HG03469 (cell line): ENCODE results near the gene CDH13.

Experiments used
- ATAC-seq: cut with Tn5 transposase; IDR thresholded peaks from one replicate; pipeline ENCODE4 v1.9.1; 2021; ENCODE audit warnings: mild to moderate bottlenecking, moderate library complexity, moderate number of reproducible peaks; ENCODE audit not compliant: unreplicated experiment

The CDH13 gene

DNA sequence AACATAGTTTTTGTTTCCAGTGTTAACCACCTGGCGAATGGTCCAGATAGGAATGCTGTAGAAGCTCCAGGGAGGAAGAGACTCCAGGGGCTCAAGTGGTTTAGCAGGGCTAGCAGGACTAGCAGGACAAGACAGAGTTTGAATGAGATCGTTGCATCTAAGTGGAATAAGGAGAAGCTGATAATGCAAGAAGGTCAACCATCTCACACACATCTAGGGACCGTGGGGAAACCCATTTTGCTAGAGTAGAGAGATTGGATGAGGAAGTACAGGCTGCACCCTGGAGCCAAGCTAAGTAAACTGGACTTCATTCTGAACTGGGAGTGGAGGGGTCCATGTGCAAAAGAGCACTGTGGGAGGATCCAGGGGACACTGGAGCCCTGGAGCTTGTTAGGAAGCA lies 1094.9 kb downstream of the CDH13 start:
- ATAC-seq: no peak

- ATAC-seq: no peak
Observed at GRCh38 chr16:83722456-83723183, 1095.9 kb downstream of the CDH13 start.

- no peak for ATAC-seq
Observed at GRCh38 chr16:83723244-83723643, 1096.5 kb downstream of the CDH13 start.

- no peak for ATAC-seq
Observed at GRCh38 chr16:83723901-83724300, 1097.1 kb downstream of the CDH13 start.

- ATAC-seq: no peak
Observed at GRCh38 chr16:83724585-83724984, 1097.8 kb downstream of the CDH13 start.

- ATAC-seq: no peak
Observed at GRCh38 chr16:83725313-83725712, 1098.5 kb downstream of the CDH13 start.

DNA sequence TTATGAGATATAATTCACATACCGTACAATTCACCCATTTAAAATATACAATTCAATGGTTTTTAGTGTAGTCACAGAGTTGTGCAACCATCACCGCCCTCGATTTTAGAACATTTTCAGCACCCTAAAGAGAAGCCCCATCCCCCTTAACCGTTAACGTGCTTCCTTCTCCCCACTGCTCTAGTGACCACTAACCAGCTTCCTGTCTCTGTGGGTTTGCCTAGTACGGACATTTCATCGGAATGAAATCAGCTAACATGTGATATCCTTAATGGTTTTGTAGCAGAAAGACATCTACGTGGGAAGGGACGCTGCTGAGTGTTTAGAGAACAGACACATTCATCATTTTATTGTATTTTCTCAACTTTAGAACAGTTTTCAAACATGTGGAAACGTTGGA lies 1100.2 kb downstream of the CDH13 start:
- no peak for ATAC-seq

DNA sequence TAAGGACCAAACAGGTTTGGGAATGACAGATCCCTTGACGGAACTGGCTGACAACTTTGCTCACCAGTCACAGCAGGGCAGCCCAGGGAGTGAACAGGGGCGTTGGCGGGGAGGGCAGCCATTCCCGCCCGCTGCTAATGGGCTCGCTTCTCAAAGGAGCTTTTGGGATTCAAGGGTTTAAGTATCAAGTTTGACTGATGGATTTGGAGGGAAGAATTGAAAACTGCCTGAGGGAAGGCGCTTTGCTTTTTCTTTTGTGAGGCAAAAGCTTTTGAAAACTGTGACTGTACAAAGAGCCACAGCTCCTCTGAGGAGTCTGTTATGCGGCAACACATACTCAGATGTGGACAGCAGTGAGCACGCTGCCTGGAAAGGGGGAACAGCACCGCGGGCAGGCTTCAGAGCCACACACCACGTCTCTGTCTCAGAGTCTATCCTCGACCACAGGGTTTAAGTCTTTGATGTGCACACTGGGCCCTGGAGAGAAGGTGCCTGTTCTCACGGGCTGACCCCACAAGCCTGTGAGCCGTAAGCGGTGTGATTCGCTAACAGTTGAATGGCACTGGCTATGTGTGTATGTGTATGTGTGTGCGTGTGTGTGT lies 1101.1 kb downstream of the CDH13 start:
- no peak for ATAC-seq

DNA sequence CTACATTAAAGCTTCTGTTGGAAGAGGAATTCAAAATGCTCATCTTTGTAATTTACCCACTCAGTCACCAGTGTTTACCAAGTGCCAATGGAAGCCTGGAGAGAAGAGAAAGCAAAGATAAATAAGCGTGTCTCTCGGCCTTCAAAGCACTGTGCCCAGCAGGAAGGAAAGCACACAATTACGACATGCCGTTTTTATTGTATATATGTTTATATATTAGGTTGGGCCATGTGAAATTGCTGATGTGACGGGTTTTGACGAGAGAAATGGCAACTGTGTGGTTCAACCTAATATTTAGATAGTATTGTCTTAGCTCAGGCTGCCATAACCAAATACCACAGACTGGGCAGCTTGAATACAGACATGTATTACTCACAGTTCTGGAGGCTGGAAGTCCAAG lies 1101.7 kb downstream of the CDH13 start:
- ATAC-seq: no peak

DNA sequence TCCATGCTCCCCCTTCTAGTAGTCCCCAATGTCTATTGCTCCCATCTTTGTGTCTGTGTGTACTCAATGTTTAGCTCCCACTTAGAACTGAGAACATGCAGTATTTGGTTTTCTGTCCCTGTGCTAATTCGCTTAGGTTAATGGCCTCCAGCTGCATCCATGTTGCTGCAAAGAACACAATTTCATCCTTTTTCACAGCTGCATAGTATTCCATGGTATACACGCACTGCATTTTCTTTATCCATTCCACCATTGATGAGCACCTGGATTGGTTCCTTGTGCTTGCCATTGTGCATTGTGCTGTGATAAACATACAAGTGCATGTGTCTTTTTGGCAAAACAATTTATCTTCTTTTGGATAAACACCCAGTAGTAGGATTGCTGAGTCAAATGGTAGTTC lies 1104.0 kb downstream of the CDH13 start:
- ATAC-seq: no peak

DNA sequence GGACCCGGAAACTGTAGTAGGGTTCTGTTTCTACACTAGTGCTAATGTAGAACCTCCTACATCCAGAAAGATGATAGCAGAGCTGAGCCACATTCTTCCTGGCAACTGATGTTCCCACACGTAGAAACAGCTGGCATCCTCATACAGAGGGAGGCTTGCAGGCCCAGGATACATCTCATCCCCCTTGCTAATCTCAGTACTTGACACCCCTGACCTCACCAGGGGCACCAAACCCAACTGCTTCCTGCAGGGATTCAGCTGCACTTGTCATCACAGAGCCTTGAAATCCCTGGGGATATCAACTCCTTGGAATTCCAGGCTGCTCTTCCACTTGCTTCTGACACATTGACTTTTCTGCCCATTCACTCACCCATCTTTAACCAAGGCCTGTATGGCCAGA lies 1105.8 kb downstream of the CDH13 start:
- ATAC-seq: no peak

DNA sequence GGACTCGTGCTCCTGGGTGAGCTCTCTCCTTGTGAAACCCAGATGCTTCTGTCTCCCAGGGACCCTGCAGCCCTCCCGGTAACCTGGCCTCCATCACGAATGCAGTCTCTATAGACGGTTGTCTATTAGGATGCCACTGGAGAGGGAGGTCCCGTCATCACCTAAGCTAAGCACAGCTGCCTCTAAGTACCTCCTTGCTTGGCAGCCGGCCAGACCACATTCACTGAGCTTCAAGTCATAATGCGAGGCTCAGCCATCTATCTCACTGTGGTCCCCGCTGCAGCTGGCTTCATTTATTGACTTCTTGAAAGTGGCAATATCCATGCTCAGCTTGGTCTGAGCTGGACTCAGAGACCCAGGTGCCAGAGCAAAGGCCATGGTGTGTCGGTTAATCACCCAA lies 1106.5 kb downstream of the CDH13 start:
- no peak for ATAC-seq

DNA sequence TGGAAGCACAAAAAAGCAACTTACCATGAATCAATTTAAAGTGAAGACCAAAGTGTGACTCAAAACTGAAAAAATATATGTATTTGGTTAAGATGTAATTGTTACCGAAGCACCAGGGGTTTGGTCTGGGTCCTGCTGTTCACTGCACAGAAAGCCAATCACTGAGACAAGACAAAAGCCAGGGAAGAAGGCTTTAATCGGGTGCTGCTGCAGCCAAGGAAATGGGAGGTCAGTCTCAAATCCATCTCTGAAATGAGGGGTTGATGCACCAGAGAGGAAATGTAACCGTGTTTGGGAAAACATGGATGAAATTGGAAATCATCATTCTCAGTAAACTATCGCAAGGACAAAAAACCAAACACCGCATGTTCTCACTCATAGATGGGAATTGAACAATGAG lies 1107.4 kb downstream of the CDH13 start:
- ATAC-seq: no peak

DNA sequence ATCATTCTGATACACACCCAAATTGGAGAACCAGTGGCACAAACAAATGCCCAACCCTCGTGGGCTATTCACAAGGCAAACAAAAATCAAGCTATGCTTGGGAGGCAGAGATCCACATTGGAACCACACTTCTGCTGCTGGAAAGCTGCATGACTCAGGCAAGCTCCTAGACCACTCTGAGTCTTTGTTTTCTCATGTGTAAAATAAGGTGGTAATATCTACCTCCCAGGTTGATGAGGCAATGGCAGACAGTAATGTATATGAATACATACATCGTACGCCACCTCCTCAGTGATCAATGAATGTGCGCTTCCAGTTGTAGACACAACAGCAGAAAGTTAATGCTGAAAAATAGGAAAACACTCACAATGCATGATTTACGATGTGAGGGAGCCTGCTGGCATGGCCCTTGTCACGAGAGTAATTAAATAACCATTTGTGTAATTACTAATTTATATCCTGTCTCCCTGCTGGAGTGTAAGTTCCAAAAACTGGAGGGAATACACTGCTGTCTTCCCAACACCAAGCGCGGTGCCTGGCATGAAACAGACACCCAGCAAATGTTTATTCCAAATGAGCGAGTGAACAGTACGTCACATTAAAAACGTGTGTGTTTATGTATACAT lies 1111.1 kb downstream of the CDH13 start:
- no peak for ATAC-seq

- no peak for ATAC-seq
Observed at GRCh38 chr16:83738923-83739503, 1112.2 kb downstream of the CDH13 start.

DNA sequence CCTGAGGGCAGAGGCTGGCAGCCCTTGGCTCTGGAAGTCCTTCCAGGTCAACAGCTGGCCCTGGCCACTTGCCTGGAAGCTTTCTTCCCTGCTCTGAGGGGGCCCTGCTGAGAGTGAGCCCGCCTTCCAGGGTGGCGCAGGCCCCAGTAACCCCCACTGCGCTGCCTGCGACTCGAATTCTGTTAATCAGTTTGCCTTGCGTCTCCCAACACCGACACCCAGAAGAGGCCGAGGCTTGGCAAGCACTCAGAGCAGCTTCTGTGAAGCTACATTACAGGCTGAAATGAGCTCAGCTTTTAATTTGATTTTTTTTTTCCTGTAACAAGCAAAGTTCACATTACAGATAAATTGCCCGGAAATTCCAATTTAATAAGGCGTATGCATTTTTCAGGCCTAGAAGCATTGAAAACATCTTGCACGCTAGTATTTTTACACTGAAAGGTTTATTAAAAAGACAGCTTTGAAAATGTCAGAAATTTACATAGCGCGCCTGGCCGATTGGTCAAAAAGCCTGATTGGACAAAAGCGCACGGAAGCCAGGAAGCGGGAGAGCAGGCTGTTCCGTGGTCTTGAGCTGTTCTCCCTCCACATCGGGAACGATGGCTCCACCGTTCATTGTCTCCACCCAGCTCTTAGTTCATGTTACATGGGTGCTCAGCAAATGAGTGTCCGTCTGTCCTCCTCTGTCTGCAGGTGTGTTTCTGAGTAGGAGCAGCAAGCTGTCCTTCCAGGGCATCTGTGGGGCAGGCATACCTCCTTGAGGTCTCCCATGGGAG lies 1115.5 kb downstream of the CDH13 start:
- no peak for ATAC-seq

GRCh38 chr16:83743241-83743640 lies 1116.5 kb downstream of the CDH13 start:
- no peak for ATAC-seq

DNA sequence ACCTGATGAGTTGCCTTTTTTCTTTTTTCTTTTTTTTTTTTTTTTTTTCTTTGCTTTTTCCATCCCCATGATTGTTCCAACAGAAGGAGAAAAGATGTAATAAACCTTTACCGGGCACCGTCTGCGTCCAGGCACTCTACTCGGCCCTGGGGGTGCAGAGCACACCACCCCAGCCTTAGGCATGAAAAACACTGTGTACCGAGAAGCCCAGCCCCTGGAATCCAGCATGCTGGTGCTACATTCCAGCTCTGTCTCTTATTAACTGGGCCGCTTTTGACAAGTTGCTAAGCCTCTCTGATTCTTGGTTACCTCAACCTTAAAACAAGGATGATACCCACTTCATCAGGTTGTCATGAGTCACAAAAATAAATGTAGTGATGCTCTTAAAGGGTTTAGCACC lies 1117.0 kb downstream of the CDH13 start:
- no peak for ATAC-seq

DNA sequence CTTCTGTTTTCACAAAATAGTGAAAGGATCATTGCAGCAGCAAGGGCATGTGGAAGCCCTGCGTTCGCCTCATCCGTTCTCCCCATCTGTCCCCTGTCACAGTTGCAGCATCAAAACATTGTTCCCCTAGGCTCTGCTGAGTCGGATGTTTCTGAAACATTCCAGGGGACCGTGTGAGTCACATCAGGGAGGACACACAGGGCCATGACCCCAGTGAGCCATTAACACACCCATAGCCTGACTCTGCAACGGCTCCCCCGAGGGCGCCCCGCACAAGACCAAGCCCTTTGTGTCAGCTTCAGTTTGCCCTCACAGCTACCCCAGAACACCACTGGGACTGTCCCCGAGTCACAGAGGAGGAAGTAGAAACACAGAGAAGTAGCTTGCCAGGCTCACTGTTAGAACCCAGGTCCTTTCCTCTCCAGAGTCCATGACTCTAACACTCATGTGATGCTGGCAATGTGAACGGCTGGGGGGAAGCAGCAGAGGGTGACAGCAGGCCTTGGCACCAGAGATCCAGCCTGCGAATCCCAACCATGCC lies 1117.7 kb downstream of the CDH13 start:
- no peak for ATAC-seq

GRCh38 chr16:83746611-83747010 lies 1119.8 kb downstream of the CDH13 start:
- ATAC-seq: no peak

GRCh38 chr16:83747936-83748335 lies 1121.2 kb downstream of the CDH13 start:
- ATAC-seq: no peak
